H1 (cell line): ENCODE data around the gene CASS4. TPM values are rescaled to one million over a fixed set of nuclear protein-coding genes. Genes with fewer than 3 reads are reported as not detected.

ENCODE experiments used
- CTCF ChIA-PET: fragments of 300-600 bp; sonication (Branson Sonifier 250); formaldehyde crosslinking; loops from one replicate; lab custom pipeline; 2021; ENCODE audit not compliant: partially characterized antibody; lab: Charles Lee
- POLR2A ChIA-PET: fragments of 300-600 bp; sonication (Branson Sonifier 250); formaldehyde crosslinking; loops from one replicate; lab custom pipeline; 2021; ENCODE audit warnings: inconsistent platforms; ENCODE audit not compliant: partially characterized antibody; lab: Charles Lee
- DNase-seq, 2 experiments: peaks; one replicate each; pipeline versions ENCODE4 v3.0.0 to v3.0.0-alpha.2; 2010 to 2022; ENCODE audit warnings: low spot score in 2 of 2, low read depth in 1 of 2, mixed read lengths in 1 of 2
- FAIRE-seq: peaks from 2 replicates; lab custom pipeline; 2011; peaks lifted over from hg19 to GRCh38; lab: Jason Lieb, UNC
- H2AFZ ChIP-seq: 2 replicates; pipeline ENCODE4 v1.8.1; 2012; ENCODE audit warnings: low read length, inconsistent platforms
- H2AK5ac ChIP-seq: 2 replicates; pipeline ENCODE4 v1.6.1; 2013; ENCODE audit warnings: low read depth, low read length
- H2BK120ac ChIP-seq: replicated peaks from 2 replicates; pipeline ENCODE3; 2013; ENCODE audit warnings: low read depth, low read length, inconsistent platforms
- H2BK12ac ChIP-seq: 2 replicates; pipeline ENCODE4 v1.6.1; 2013; ENCODE audit warnings: low read depth, low read length
- H2BK15ac ChIP-seq: 2 replicates; pipeline ENCODE4 v1.6.1; 2013; ENCODE audit warnings: low read length
- H2BK20ac ChIP-seq: 2 replicates; pipeline ENCODE4 v1.6.1; 2013; ENCODE audit warnings: low read length
- H2BK5ac ChIP-seq: 2 replicates; pipeline ENCODE4 v1.6.1; 2013; ENCODE audit warnings: low read depth, low read length
- H3K14ac ChIP-seq: 2 replicates; pipeline ENCODE4 v1.6.1; 2013; ENCODE audit warnings: inconsistent platforms; ENCODE audit not compliant: insufficient read length
- H3K18ac ChIP-seq: 2 replicates; pipeline ENCODE4 v1.6.1; 2013; ENCODE audit warnings: low read length; ENCODE audit errors: extremely low read depth
- H3K23ac ChIP-seq: 2 replicates; pipeline ENCODE4 v1.6.1; 2013; ENCODE audit warnings: inconsistent platforms; ENCODE audit not compliant: insufficient read length
- H3K23me2 ChIP-seq: 2 replicates; pipeline ENCODE4 v1.6.1; 2013; ENCODE audit warnings: low read depth, low read length
- H3K27ac ChIP-seq: 2 replicates; pipeline ENCODE4 v1.6.1; 2011; ENCODE audit warnings: low read depth, low read length, inconsistent platforms
- H3K27me3 ChIP-seq, 4 experiments: replicated peaks in 1 of 4; 1 replicate in 1 of 4; 2 replicates in 3 of 4; pipeline versions ENCODE4 v1.6.1 to v1.8.1; 2011 to 2013; ENCODE audit warnings: low read length in 3 of 4, mild to moderate bottlenecking in 3 of 4, inconsistent platforms in 2 of 4, mixed read lengths in 2 of 4, moderate library complexity in 1 of 4; ENCODE audit not compliant: control insufficient read depth in 3 of 4, insufficient read depth in 3 of 4; ENCODE audit errors: extremely low read depth in 1 of 4
- H3K36me3 ChIP-seq, 4 experiments: 2 replicates each; pipeline versions ENCODE4 v1.6.1 to v1.8.1; 2011 to 2013; ENCODE audit warnings: mild to moderate bottlenecking in 4 of 4, low read length in 3 of 4, moderate library complexity in 2 of 4, control low read depth in 1 of 4, inconsistent platforms in 1 of 4; ENCODE audit not compliant: insufficient read depth in 4 of 4, control insufficient read depth in 2 of 4
- H3K4ac ChIP-seq: replicated peaks from 2 replicates; pipeline ENCODE3; 2013; ENCODE audit warnings: low read length, low read depth, mixed read lengths, inconsistent platforms; ENCODE audit not compliant: insufficient read length
- H3K4me1 ChIP-seq, 4 experiments: replicated peaks in 1 of 4; 1 replicate in 1 of 4; 2 replicates in 3 of 4; pipeline versions ENCODE4 v1.6.1 to v1.8.1; 2011 to 2013; ENCODE audit warnings: low read length in 3 of 4, inconsistent platforms in 2 of 4, mixed read lengths in 1 of 4; ENCODE audit not compliant: insufficient read depth in 4 of 4, control insufficient read depth in 3 of 4
- H3K4me2 ChIP-seq, 2 experiments: 2 replicates each; pipeline versions ENCODE4 v1.6.1 to v1.8.1; 2011 to 2013; ENCODE audit warnings: low read depth in 2 of 2, low read length in 2 of 2, control low read depth in 1 of 2, inconsistent platforms in 1 of 2, mild to moderate bottlenecking in 1 of 2; ENCODE audit not compliant: insufficient read depth in 1 of 2
- H3K4me3 ChIP-seq, 4 experiments: fragments of 200-600, 300-600 bp in 1 of 4; sonication (generic), shearing (Covaris generic), sonication (Bioruptor Twin) in 1 of 4; 2 replicates each; pipeline versions ENCODE4 v1.5.1 to v1.8.1; 2011 to 2016; ENCODE audit warnings: low read length in 4 of 4, low read depth in 3 of 4, control low read depth in 2 of 4, inconsistent platforms in 2 of 4, mild to moderate bottlenecking in 2 of 4, mixed read lengths in 1 of 4, moderate library complexity in 1 of 4; ENCODE audit not compliant: insufficient read depth in 2 of 4; ENCODE audit errors: extremely low read depth in 1 of 4
- H3K56ac ChIP-seq: replicated peaks from 2 replicates; pipeline ENCODE3; 2013; ENCODE audit warnings: low read depth, mild to moderate bottlenecking, mixed read lengths, low read length, inconsistent platforms; ENCODE audit not compliant: insufficient read length
- H3K79me1 ChIP-seq: 2 replicates; pipeline ENCODE4 v1.6.1; 2013; ENCODE audit warnings: low read depth, low read length, control low read depth
- H3K79me2 ChIP-seq, 2 experiments: 2 replicates each; pipeline versions ENCODE4 v1.6.1 to v1.8.1; 2012 to 2013; ENCODE audit warnings: low read length in 2 of 2, mild to moderate bottlenecking in 2 of 2, inconsistent platforms in 1 of 2; ENCODE audit not compliant: insufficient read depth in 2 of 2, control insufficient read depth in 1 of 2
- H3K9ac ChIP-seq, 4 experiments: replicated peaks in 1 of 4; 1 replicate in 1 of 4; 2 replicates in 3 of 4; pipeline versions ENCODE4 v1.6.1 to v1.8.1; 2011 to 2013; ENCODE audit warnings: low read depth in 3 of 4, low read length in 3 of 4, control low read depth in 2 of 4, mild to moderate bottlenecking in 2 of 4, moderate library complexity in 2 of 4, inconsistent platforms in 1 of 4; ENCODE audit errors: extremely low read depth in 1 of 4
- H3K9me3 ChIP-seq, 2 experiments: 2 replicates each; pipeline versions ENCODE4 v1.6.1 to v1.8.1; 2012 to 2013; ENCODE audit warnings: mild to moderate bottlenecking in 2 of 2, moderate library complexity in 2 of 2, control low read depth in 1 of 2, inconsistent platforms in 1 of 2, low read depth in 1 of 2, low read length in 1 of 2, mixed read lengths in 1 of 2; ENCODE audit not compliant: insufficient read depth in 2 of 2
- H4K20me1 ChIP-seq, 2 experiments: replicated peaks in 1 of 2; 2 replicates each; pipeline versions ENCODE3 to v1.8.1; 2011 to 2013; ENCODE audit warnings: inconsistent platforms in 2 of 2, low read length in 2 of 2, mild to moderate bottlenecking in 1 of 2; ENCODE audit not compliant: insufficient read depth in 2 of 2, control insufficient read depth in 1 of 2
- H4K5ac ChIP-seq: 2 replicates; pipeline ENCODE4 v1.6.1; 2013; ENCODE audit warnings: low read length, low read depth, mixed read lengths, inconsistent platforms; ENCODE audit not compliant: insufficient read length
- H4K8ac ChIP-seq: 2 replicates; pipeline ENCODE4 v1.8.0; 2013; ENCODE audit warnings: mild to moderate bottlenecking, moderate library complexity, low read length, inconsistent platforms; ENCODE audit not compliant: insufficient read depth; ENCODE audit errors: extremely low read depth
- H4K91ac ChIP-seq: replicated peaks from 2 replicates; pipeline ENCODE3; 2013; ENCODE audit warnings: low read length, mixed read lengths, inconsistent platforms; ENCODE audit not compliant: insufficient read length
- CBX8 ChIP-seq: fragments of 300-800, 300-1000 bp; sonication (generic); IDR thresholded peaks from 2 replicates; pipeline ENCODE4 v1.7.1; 2016; ENCODE audit warnings: low read depth, low read length, borderline replicate concordance
- CEBPB ChIP-seq: IDR thresholded peaks from 2 replicates; pipeline ENCODE4 v1.6.1; 2012; ENCODE audit warnings: low read depth, low read length
- CREB1 ChIP-seq: IDR thresholded peaks from 2 replicates; pipeline ENCODE4 v1.6.1; 2012; ENCODE audit warnings: inconsistent platforms
- MAFK ChIP-seq: IDR thresholded peaks from 2 replicates; pipeline ENCODE4 v1.6.1; 2012; ENCODE audit warnings: low read depth, mild to moderate bottlenecking, improper control_type of control experiment, low read length
- NRF1 ChIP-seq: IDR thresholded peaks from 2 replicates; pipeline ENCODE4 v1.6.1; 2011; ENCODE audit warnings: mild to moderate bottlenecking, low read depth, low read length, improper control_type of control experiment
- RFX5 ChIP-seq: IDR thresholded peaks from 2 replicates; pipeline ENCODE4 v1.6.1; 2011; ENCODE audit warnings: low read depth, low read length, improper control_type of control experiment, borderline replicate concordance
- SAP30 ChIP-seq: fragments of 300-600 bp; sonication (generic); IDR thresholded peaks from 2 replicates; pipeline ENCODE4 v1.7.1; 2012; ENCODE audit warnings: low read length, moderate library complexity, mild to moderate bottlenecking, inconsistent platforms; ENCODE audit not compliant: insufficient read depth, insufficient replicate concordance
- SP2 ChIP-seq: IDR thresholded peaks from 2 replicates; pipeline ENCODE4 v1.6.1; 2012; ENCODE audit warnings: mild to moderate bottlenecking, low read length, inconsistent platforms
- TCF12 ChIP-seq: IDR thresholded peaks from 2 replicates; pipeline ENCODE4 v1.6.1; 2011; ENCODE audit warnings: low read depth, mild to moderate bottlenecking, low read length
- WGBS, 2 experiments: shearing (Covaris generic) in 1 of 2; methylation state at CpG; one replicate each; pipeline versions ENCODE4 v1.1.6 to v1.1.7; 2013 to 2015; ENCODE audit warnings: low lambda C conversion rate in 2 of 2, mixed read lengths in 2 of 2, inconsistent platforms in 1 of 2, low coverage in 1 of 2, missing lambda C conversion rate in 1 of 2; ENCODE audit not compliant: insufficient replicate concordance in 2 of 2, insufficient coverage in 1 of 2, insufficient read length in 1 of 2; ENCODE audit errors: extremely low coverage in 1 of 2, missing lambda C conversion rate in 1 of 2; 5-methylcytosine and 5-hydroxymethylcytosine counted together
- polyA plus RNA-seq, 7 experiments: library from polyadenylated mRNA; depleted of rRNA in 3 of 7; stranded (reverse) in 5 of 7; unstranded in 2 of 7; fragments of >200 nt in 5 of 7; fragments of 200-250 nt in 2 of 7; gene quantifications; 1 replicate in 5 of 7; 2 replicates in 1 of 7; 4 replicates in 1 of 7; pipeline versions ENCODE4 v1.2.1 to v1.2.3, GENCODE V29; 2011 to 2013; ENCODE audit warnings: missing spikeins in 2 of 7, mixed read lengths in 2 of 7
- total RNA-seq: library from RNA; stranded (reverse); fragmentation: NEBNext Ultra II Directional; extraction: Animal tissue kit (Norgen Biotek cat#: 25700); gene quantifications from 2 replicates; pipeline ENCODE4 v1.2.1, GENCODE V29; 2021
- TF ChIP-seq, protein P1 (sequence below), 3 experiments: IDR thresholded peaks; 1 replicate in 2 of 3; 2 replicates in 1 of 3; pipeline versions ENCODE4 v1.5.1 to v1.6.1; 2011; ENCODE audit warnings: low read length in 3 of 3, mild to moderate bottlenecking in 3 of 3, inconsistent platforms in 2 of 3, low read depth in 1 of 3, moderate library complexity in 1 of 3; ENCODE audit not compliant: insufficient read depth in 1 of 3; ENCODE audit errors: control extremely low read depth in 1 of 3

CASS4 gene
- total and polyA plus RNA-seq, 2 of the 8 experiments (the other 6 are each of a cell fraction or from before 2014, with no cell fraction given) = not detected

DNA sequence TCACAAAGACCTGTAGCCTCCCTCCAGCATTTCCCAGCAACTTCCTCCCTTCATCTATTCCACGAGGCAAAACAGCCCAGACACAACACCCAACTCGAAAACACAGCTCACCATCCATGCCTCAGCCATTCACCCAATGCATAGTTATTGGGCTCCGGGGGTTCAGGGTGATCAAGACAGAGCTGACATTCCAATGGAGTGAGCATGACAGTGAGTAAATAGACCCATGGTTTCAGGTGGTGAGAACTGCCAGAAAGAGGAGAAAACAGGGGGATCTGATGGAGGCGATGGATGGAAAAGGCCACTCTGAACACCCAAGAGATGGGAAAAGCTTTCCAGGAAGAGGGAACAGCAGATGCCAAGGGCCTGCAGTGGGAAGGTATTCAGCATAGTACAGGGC lies 5.9 kb downstream of the CASS4 start:
- Histone ChIP-seq H3K79me2 (no peaks in the 10 kb centered on the region), H2BK5ac (no peak overlapping the region), H2BK15ac (no peak overlapping the region), H3K79me1 (no peaks in the 10 kb centered on the region), H2AK5ac (no peak overlapping the region), H2BK12ac (no peak overlapping the region), H3K4me2 (no peak overlapping the region), H4K91ac (no peak overlapping the region), H2BK120ac (no peak overlapping the region), H4K20me1 (peaks cover 0 to 4% of the 10 kb centered on the region in 2 experiments), H2AFZ (no peak overlapping the region), H3K18ac (no peak overlapping the region), H3K4ac (no peak overlapping the region), H3K23ac (no peak overlapping the region), H3K36me3 (no peaks in the 10 kb centered on the region; a peak in 1 of 8 replicates), H3K27ac (no peak overlapping the region), H3K27me3 (no peaks in the 10 kb centered on the region; a peak in 1 of 7 replicates), H3K56ac (no peak overlapping the region), H3K4me1 (peaks cover 0 to 4% (median 1%) of the 10 kb centered on the region in 4 experiments; a peak in 4 of 7 replicates), H4K5ac (no peak overlapping the region), H2BK20ac (no peak overlapping the region), H3K14ac (no peak overlapping the region), H3K23me2 (no peaks in the 10 kb centered on the region), H4K8ac (no peak overlapping the region), H3K9me3 (no peaks in the 10 kb centered on the region), H3K9ac (no peak overlapping the region), H3K4me3 (no peak overlapping the region)
- DNase-seq = no peak
- ChIA-PET POLR2A (no interaction called here), CTCF (interaction anchor here (0.6 to 1.7 kb wide), 3 partner anchors 9 to 388 kb away, joined by 3 to 4 read pairs (median 4); no protein-coding TSS in a partner anchor)
- 93% methylated on average over 4 of the region's 4 CpGs; no CpG with 5 or more reads in 1 of the 2 experiments for WGBS, 2 experiments
- no peak for FAIRE-seq
- no peak for TF ChIP-seq CBX8
- TF ChIP-seq, protein P1, sequence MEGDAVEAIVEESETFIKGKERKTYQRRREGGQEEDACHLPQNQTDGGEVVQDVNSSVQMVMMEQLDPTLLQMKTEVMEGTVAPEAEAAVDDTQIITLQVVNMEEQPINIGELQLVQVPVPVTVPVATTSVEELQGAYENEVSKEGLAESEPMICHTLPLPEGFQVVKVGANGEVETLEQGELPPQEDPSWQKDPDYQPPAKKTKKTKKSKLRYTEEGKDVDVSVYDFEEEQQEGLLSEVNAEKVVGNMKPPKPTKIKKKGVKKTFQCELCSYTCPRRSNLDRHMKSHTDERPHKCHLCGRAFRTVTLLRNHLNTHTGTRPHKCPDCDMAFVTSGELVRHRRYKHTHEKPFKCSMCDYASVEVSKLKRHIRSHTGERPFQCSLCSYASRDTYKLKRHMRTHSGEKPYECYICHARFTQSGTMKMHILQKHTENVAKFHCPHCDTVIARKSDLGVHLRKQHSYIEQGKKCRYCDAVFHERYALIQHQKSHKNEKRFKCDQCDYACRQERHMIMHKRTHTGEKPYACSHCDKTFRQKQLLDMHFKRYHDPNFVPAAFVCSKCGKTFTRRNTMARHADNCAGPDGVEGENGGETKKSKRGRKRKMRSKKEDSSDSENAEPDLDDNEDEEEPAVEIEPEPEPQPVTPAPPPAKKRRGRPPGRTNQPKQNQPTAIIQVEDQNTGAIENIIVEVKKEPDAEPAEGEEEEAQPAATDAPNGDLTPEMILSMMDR (IDR thresholded peaks at IDR 0.05; ENCODE audit: control extremely low read depth in 1 of 3, insufficient read depth in 1 of 3, low read depth in 1 of 3, low read length in 3 of 3) = no peak
- no peak for TF ChIP-seq NRF1
- TF ChIP-seq TCF12 = no peak
- no peak for TF ChIP-seq RFX5
- TF ChIP-seq MAFK = no peak
- no peak for TF ChIP-seq SP2
- no peak for TF ChIP-seq SAP30
- no peak for TF ChIP-seq CEBPB
- no peak for TF ChIP-seq CREB1
